HG02588 (cell line): Measurements from ENCODE around the gene PLEKHA7.
A peak's percentile ranks its signal among the peaks of the same experiment; 100 is the strongest.

Experiments
- ATAC-seq: cut with Tn5 transposase; IDR thresholded peaks from one replicate; pipeline ENCODE4 v1.9.1; 2021; ENCODE audit warnings: mild to moderate bottlenecking, moderate library complexity; ENCODE audit not compliant: unreplicated experiment

PLEKHA7 gene

GRCh38 chr11:16745950-16746605 is 268.1 kb downstream of the PLEKHA7 start:
- ATAC-seq: no peak

- no peak for ATAC-seq
Measured at GRCh38 chr11:16744128-16744725, 270.0 kb downstream of the PLEKHA7 start.

GRCh38 chr11:16743478-16743877 is 270.7 kb downstream of the PLEKHA7 start:
- ATAC-seq: no peak

- no peak for ATAC-seq
Measured at GRCh38 chr11:16741473-16741872, 272.7 kb downstream of the PLEKHA7 start.

- peak; percentile 0 for ATAC-seq
Measured at GRCh38 chr11:16738947-16739815, 275.0 kb downstream of the PLEKHA7 start.

- ATAC-seq: peak; percentile 97
Measured at GRCh38 chr11:16738193-16738946, 275.8 kb downstream of the PLEKHA7 start, which contains the start of gene C11orf58. Gene C11orf58, plus strand, starts transcription at chr11:16738647. Its CDS starts 132 bp downstream, at chr11:16738779.

- ATAC-seq: peak; percentile 16
Measured at GRCh38 chr11:16737818-16738192, 276.4 kb downstream of the PLEKHA7 start.
